HEK293 (cell line): ENCODE results near the gene PRKACG.

Source experiments
- CTCF ChIA-PET: fragments of 350-600 bp; formaldehyde crosslinking; extraction: SDS; loops from one replicate; lab custom pipeline; 2021; ENCODE audit warnings: antibody characterized with exemption; lab: Yijun Ruan, JAX
- POLR2A ChIA-PET: fragments of 300-600 bp; formaldehyde crosslinking; extraction: SDS; loops from one replicate; lab custom pipeline; 2020; ENCODE audit warnings: antibody characterized with exemption, inconsistent platforms; lab: Yijun Ruan, JAX
- H3K27ac ChIP-seq: fragments of 200-500 bp; sonication (Bioruptor generic); 2 replicates; pipeline ENCODE4 v1.5.1; 2014; ENCODE audit warnings: low read depth, low read length, control low read depth, inconsistent platforms; ENCODE audit errors: extremely low read depth
- H3K36me3 ChIP-seq, 2 experiments: fragments of 200-500 bp in 1 of 2; sonication (Bioruptor generic) in 1 of 2; 1 replicate in 1 of 2; 2 replicates in 1 of 2; pipeline ENCODE4 v1.5.1; 2014 to 2017; ENCODE audit warnings: inconsistent platforms in 2 of 2, low read length in 2 of 2; ENCODE audit not compliant: control insufficient read depth in 2 of 2, insufficient read depth in 1 of 2
- H3K4me1 ChIP-seq: fragments of 200-500 bp; sonication (Bioruptor generic); 2 replicates; pipeline ENCODE4 v1.5.1; 2014; ENCODE audit warnings: mild to moderate bottlenecking, low read length, inconsistent platforms; ENCODE audit not compliant: control insufficient read depth, insufficient read depth
- H3K4me3 ChIP-seq: 2 replicates; pipeline ENCODE4 v1.5.1; 2011; ENCODE audit warnings: low read depth, mild to moderate bottlenecking, control low read depth, low read length, moderate library complexity
- H3K9me3 ChIP-seq: fragments of 200-500 bp; sonication (Bioruptor generic); 2 replicates; pipeline ENCODE4 v1.5.1; 2014; ENCODE audit warnings: low read depth, low read length, inconsistent platforms; ENCODE audit not compliant: control insufficient read depth, insufficient read depth
- IKZF3 ChIP-seq: fragments of 450-650 bp; IDR thresholded peaks from 2 replicates; pipeline ENCODE4 v1.5.0; 2018; ENCODE audit warnings: missing biosample characterization, mild to moderate bottlenecking, missing genetic modification characterization, moderate library complexity
- SCRT2 ChIP-seq: fragments of 450-650 bp; formaldehyde crosslinking; IDR thresholded peaks from 2 replicates; pipeline ENCODE4 v1.5.1; 2016; ENCODE audit warnings: missing biosample characterization, missing genetic modification characterization
- ZNF10 ChIP-seq: fragments of 450-650 bp; formaldehyde crosslinking; IDR thresholded peaks from 2 replicates; pipeline ENCODE4 v1.5.1; 2017; ENCODE audit warnings: missing biosample characterization, missing genetic modification characterization
- ZNF169 ChIP-seq: fragments of 450-650 bp; formaldehyde crosslinking; IDR thresholded peaks from 2 replicates; pipeline ENCODE4 v1.5.1; 2016; ENCODE audit warnings: missing biosample characterization, missing genetic modification characterization
- ZNF214 ChIP-seq: fragments of 450-650 bp; formaldehyde crosslinking; IDR thresholded peaks from 2 replicates; pipeline ENCODE4 v1.5.1; 2017; ENCODE audit warnings: missing biosample characterization, mild to moderate bottlenecking, missing genetic modification characterization, borderline replicate concordance
- ZNF221 ChIP-seq: fragments of 450-650 bp; formaldehyde crosslinking; IDR thresholded peaks from 2 replicates; pipeline ENCODE4 v1.5.1; 2017; ENCODE audit warnings: missing biosample characterization, missing genetic modification characterization, borderline replicate concordance
- ZNF292 ChIP-seq: fragments of 450-650 bp; formaldehyde crosslinking; IDR thresholded peaks from 2 replicates; pipeline ENCODE4 v1.5.1; 2016; ENCODE audit warnings: low read depth, missing biosample characterization, missing genetic modification characterization, borderline replicate concordance
- ZNF514 ChIP-seq: fragments of 450-650 bp; formaldehyde crosslinking; IDR thresholded peaks from 2 replicates; pipeline ENCODE4 v1.5.1; 2016; ENCODE audit warnings: missing biosample characterization, missing genetic modification characterization
- ZNF571 ChIP-seq: fragments of 450-650 bp; formaldehyde crosslinking; IDR thresholded peaks from 2 replicates; pipeline ENCODE4 v1.5.0; 2017; ENCODE audit warnings: missing biosample characterization, missing genetic modification characterization
- ZNF624 ChIP-seq: fragments of 450-650 bp; formaldehyde crosslinking; IDR thresholded peaks from 2 replicates; pipeline ENCODE4 v1.5.1; 2017; ENCODE audit warnings: missing biosample characterization, missing genetic modification characterization
- ZSCAN30 ChIP-seq: fragments of 450-650 bp; IDR thresholded peaks from 2 replicates; pipeline ENCODE4 v1.5.1; 2018; ENCODE audit warnings: missing biosample characterization, mild to moderate bottlenecking, missing genetic modification characterization, moderate library complexity
- TF ChIP-seq, protein P1 (sequence below): fragments of 450-650 bp; formaldehyde crosslinking; IDR thresholded peaks from 2 replicates; pipeline ENCODE4 v1.5.1; 2016; ENCODE audit warnings: missing biosample characterization, missing genetic modification characterization
- TF ChIP-seq, protein P2 (sequence below): fragments of 450-650 bp; formaldehyde crosslinking; IDR thresholded peaks from 2 replicates; pipeline ENCODE4 v1.5.1; 2017; ENCODE audit warnings: missing biosample characterization, missing genetic modification characterization
- TF ChIP-seq, protein P3 (sequence below): fragments of 450-650 bp; IDR thresholded peaks from 2 replicates; pipeline ENCODE4 v1.5.1; 2018; ENCODE audit warnings: missing biosample characterization, mild to moderate bottlenecking, missing genetic modification characterization
- TF ChIP-seq, protein P4 (sequence below): fragments of 450-650 bp; formaldehyde crosslinking; IDR thresholded peaks from 2 replicates; pipeline ENCODE4 v1.5.1; 2017; ENCODE audit warnings: missing biosample characterization, missing genetic modification characterization
- TF ChIP-seq, protein P5 (sequence below): fragments of 450-650 bp; formaldehyde crosslinking; IDR thresholded peaks from 2 replicates; pipeline ENCODE4 v1.5.1; 2016; ENCODE audit warnings: missing biosample characterization, missing genetic modification characterization
- TF ChIP-seq, protein P6 (sequence below): fragments of 450-650 bp; formaldehyde crosslinking; IDR thresholded peaks from 2 replicates; pipeline ENCODE4; 2016; ENCODE audit warnings: missing biosample characterization, missing genetic modification characterization
- TF ChIP-seq, protein P7 (sequence below): fragments of 450-650 bp; formaldehyde crosslinking; IDR thresholded peaks from 2 replicates; pipeline ENCODE4 v1.5.1; 2016; ENCODE audit warnings: missing biosample characterization, missing genetic modification characterization

Gene PRKACG

DNA sequence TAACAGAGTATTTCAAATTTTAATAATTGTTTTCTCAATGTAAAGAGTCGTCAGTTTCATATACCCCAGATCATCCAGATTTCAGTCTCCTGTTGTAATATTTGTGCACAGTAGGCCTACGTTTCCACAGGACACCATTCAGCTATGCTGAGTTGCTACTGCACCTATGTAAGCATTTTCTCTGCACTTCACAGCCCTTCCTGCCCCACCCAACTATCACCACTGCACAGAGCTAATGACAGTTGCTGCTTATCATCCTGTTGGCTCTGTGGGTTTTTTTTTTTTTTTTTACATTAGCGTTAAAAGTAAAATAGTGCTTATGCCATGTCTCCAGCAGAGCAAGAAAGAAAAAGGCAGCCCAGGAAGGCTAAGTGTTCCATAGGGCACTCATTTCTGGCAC is 5.9 kb upstream of the PRKACG start:
- TF ChIP-seq, protein P1, sequence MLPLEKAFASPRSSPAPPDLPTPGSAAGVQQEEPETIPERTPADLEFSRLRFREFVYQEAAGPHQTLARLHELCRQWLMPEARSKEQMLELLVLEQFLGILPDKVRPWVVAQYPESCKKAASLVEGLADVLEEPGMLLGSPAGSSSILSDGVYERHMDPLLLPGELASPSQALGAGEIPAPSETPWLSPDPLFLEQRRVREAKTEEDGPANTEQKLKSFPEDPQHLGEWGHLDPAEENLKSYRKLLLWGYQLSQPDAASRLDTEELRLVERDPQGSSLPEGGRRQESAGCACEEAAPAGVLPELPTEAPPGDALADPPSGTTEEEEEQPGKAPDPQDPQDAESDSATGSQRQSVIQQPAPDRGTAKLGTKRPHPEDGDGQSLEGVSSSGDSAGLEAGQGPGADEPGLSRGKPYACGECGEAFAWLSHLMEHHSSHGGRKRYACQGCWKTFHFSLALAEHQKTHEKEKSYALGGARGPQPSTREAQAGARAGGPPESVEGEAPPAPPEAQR (tag by site-specific recombination), result no peak
- TF ChIP-seq, protein P2, sequence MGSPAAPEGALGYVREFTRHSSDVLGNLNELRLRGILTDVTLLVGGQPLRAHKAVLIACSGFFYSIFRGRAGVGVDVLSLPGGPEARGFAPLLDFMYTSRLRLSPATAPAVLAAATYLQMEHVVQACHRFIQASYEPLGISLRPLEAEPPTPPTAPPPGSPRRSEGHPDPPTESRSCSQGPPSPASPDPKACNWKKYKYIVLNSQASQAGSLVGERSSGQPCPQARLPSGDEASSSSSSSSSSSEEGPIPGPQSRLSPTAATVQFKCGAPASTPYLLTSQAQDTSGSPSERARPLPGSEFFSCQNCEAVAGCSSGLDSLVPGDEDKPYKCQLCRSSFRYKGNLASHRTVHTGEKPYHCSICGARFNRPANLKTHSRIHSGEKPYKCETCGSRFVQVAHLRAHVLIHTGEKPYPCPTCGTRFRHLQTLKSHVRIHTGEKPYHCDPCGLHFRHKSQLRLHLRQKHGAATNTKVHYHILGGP (tag by site-specific recombination), result no peak
- TF ChIP-seq IKZF3 (tag by site-specific recombination), result no peak
- TF ChIP-seq ZNF10 (tag by site-specific recombination), result no peak
- TF ChIP-seq SCRT2 (tag by site-specific recombination), result no peak
- no peak for TF ChIP-seq ZSCAN30
- TF ChIP-seq, protein P3, sequence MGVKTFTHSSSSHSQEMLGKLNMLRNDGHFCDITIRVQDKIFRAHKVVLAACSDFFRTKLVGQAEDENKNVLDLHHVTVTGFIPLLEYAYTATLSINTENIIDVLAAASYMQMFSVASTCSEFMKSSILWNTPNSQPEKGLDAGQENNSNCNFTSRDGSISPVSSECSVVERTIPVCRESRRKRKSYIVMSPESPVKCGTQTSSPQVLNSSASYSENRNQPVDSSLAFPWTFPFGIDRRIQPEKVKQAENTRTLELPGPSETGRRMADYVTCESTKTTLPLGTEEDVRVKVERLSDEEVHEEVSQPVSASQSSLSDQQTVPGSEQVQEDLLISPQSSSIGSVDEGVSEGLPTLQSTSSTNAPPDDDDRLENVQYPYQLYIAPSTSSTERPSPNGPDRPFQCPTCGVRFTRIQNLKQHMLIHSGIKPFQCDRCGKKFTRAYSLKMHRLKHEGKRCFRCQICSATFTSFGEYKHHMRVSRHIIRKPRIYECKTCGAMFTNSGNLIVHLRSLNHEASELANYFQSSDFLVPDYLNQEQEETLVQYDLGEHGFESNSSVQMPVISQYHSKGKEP, result no peak
- TF ChIP-seq, protein P4, sequence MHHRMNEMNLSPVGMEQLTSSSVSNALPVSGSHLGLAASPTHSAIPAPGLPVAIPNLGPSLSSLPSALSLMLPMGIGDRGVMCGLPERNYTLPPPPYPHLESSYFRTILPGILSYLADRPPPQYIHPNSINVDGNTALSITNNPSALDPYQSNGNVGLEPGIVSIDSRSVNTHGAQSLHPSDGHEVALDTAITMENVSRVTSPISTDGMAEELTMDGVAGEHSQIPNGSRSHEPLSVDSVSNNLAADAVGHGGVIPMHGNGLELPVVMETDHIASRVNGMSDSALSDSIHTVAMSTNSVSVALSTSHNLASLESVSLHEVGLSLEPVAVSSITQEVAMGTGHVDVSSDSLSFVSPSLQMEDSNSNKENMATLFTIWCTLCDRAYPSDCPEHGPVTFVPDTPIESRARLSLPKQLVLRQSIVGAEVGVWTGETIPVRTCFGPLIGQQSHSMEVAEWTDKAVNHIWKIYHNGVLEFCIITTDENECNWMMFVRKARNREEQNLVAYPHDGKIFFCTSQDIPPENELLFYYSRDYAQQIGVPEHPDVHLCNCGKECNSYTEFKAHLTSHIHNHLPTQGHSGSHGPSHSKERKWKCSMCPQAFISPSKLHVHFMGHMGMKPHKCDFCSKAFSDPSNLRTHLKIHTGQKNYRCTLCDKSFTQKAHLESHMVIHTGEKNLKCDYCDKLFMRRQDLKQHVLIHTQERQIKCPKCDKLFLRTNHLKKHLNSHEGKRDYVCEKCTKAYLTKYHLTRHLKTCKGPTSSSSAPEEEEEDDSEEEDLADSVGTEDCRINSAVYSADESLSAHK (tag by site-specific recombination), result no peak
- TF ChIP-seq, protein P5, sequence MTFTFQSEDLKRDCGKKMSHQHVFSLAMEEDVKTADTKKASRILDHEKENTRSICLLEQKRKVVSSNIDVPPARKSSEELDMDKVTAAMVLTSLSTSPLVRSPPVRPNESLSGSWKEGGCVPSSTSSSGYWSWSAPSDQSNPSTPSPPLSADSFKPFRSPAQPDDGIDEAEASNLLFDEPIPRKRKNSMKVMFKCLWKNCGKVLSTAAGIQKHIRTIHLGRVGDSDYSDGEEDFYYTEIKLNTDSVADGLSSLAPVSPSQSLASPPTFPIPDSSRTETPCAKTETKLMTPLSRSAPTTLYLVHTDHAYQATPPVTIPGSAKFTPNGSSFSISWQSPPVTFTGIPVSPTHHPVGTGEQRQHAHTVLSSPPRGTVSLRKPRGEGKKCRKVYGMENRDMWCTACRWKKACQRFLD (tag by site-specific recombination), result no peak
- no peak for TF ChIP-seq ZNF292
- TF ChIP-seq ZNF221, result no peak
- no peak for TF ChIP-seq ZNF514 (tag by site-specific recombination)
- no peak for TF ChIP-seq ZNF169 (tag by site-specific recombination)
- TF ChIP-seq ZNF571, result no peak
- TF ChIP-seq, protein P6, sequence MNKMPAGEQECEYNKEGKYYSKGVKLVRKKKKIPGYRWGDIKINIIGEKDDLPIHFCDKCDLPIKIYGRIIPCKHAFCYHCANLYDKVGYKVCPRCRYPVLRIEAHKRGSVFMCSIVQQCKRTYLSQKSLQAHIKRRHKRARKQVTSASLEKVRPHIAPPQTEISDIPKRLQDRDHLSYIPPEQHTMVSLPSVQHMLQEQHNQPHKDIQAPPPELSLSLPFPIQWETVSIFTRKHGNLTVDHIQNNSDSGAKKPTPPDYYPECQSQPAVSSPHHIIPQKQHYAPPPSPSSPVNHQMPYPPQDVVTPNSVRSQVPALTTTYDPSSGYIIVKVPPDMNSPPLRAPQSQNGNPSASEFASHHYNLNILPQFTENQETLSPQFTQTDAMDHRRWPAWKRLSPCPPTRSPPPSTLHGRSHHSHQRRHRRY (tag by site-specific recombination), result no peak
- TF ChIP-seq ZNF624 (tag by site-specific recombination), result no peak
- TF ChIP-seq, protein P7, sequence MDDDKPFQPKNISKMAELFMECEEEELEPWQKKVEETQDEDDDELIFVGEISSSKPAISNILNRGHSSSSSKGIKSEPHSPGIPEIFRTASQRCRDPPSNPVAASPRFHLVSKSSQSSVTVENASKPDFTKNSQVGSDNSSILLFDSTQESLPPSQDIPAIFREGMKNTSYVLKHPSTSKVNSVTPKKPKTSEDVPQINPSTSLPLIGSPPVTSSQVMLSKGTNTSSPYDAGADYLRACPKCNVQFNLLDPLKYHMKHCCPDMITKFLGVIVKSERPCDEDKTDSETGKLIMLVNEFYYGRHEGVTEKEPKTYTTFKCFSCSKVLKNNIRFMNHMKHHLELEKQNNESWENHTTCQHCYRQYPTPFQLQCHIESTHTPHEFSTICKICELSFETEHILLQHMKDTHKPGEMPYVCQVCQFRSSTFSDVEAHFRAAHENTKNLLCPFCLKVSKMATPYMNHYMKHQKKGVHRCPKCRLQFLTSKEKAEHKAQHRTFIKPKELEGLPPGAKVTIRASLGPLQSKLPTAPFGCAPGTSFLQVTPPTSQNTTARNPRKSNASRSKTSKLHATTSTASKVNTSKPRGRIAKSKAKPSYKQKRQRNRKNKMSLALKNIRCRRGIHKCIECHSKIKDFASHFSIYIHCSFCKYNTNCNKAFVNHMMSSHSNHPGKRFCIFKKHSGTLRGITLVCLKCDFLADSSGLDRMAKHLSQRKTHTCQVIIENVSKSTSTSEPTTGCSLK (tag by site-specific recombination), result no peak
- TF ChIP-seq ZNF214 (tag by site-specific recombination), result no peak
- no peak overlapping the region for H3K4me3 ChIP-seq

More for the DNA sequence above, 5.9 kb upstream of the PRKACG start:
- no peaks in the 10 kb centered on the region for H3K36me3 ChIP-seq
- ChIA-PET CTCF (interaction anchor here (0.5 to 2.7 kb wide), 4 partner anchors 8 to 402 kb away, joined by 3 to 11 read pairs (median 6); partner anchors contain the start of gene FXN), POLR2A (interaction anchor here (0.7 to 0.8 kb wide), 2 partner anchors 16 to 173 kb away, joined by 3 read pairs; partner anchors contain the start of gene FXN)
- H3K4me1 ChIP-seq, result no peaks in the 10 kb centered on the region
- H3K27ac ChIP-seq, result no peak overlapping the region
- H3K9me3 ChIP-seq, result no peaks in the 10 kb centered on the region
